Renal cortex interstitium (tissue), 15 donors: ENCODE measurements around the gene RALBP1. TPM values are rescaled to one million over a fixed set of nuclear protein-coding genes. Genes with fewer than 3 reads are reported as not detected.
"Not testable (repeated sequence)": the region's sequence is repeated elsewhere in the genome, so short reads cannot be mapped to it uniquely, and the experiment has no call there.

ENCODE experiments used
- DNase-seq, 11 donors: peaks; one replicate each; pipeline ENCODE4 v3.0.0-alpha.2; 2013; ENCODE audit warnings: low read depth in 9 of 11, low spot score in 4 of 11; ENCODE audit errors: extremely low read depth in 1 of 11
- long read RNA-seq, 16 experiments: transcript quantifications; one replicate each; lab custom pipeline, GENCODE V29; 2026
- polyA plus RNA-seq, 3 donors: library from polyadenylated mRNA; unstranded; fragments of 120-200 nt; gene quantifications; one replicate each; pipeline ENCODE4 v1.2.1, GENCODE V29; 2013; ENCODE audit not compliant: insufficient read length in 3 of 3

Gene RALBP1
- 10 to 100 TPM; 72.7 to 88.7 (median 74.8) TPM for polyA plus RNA-seq
- long read RNA-seq, donor 1, full-length matches to known transcripts = 22 of 29 reads
- long read RNA-seq, donor 1, partial matches to known transcripts = 7 of 29 reads
- long read RNA-seq, donor 1, other reads (novel, unspliced or antisense) = 0 of 29 reads
- long read RNA-seq, donor 2, full-length matches to known transcripts = 29 of 53 reads
- long read RNA-seq, donor 2, partial matches to known transcripts = 24 of 53 reads
- long read RNA-seq, donor 2, other reads (novel, unspliced or antisense) = 0 of 53 reads
- long read RNA-seq, donor 3, full-length matches to known transcripts = 40 of 40 reads
- long read RNA-seq, donor 3, partial matches to known transcripts = 0 of 40 reads
- long read RNA-seq, donor 3, other reads (novel, unspliced or antisense) = 0 of 40 reads
- long read RNA-seq, donor 4, full-length matches to known transcripts = 22 of 22 reads
- long read RNA-seq, donor 4, partial matches to known transcripts = 0 of 22 reads
- long read RNA-seq, donor 4, other reads (novel, unspliced or antisense) = 0 of 22 reads
- long read RNA-seq, donor 5 = 0 reads
- long read RNA-seq, donor 6, full-length matches to known transcripts = 37 of 47 reads
- long read RNA-seq, donor 6, partial matches to known transcripts = 10 of 47 reads
- long read RNA-seq, donor 6, other reads (novel, unspliced or antisense) = 0 of 47 reads
- long read RNA-seq, donor 7, full-length matches to known transcripts = 28 of 38 reads
- long read RNA-seq, donor 7, partial matches to known transcripts = 10 of 38 reads
- long read RNA-seq, donor 7, other reads (novel, unspliced or antisense) = 0 of 38 reads
- long read RNA-seq, donor 8 = 0 reads
- long read RNA-seq, donor 9, full-length matches to known transcripts = 21 of 27 reads
- long read RNA-seq, donor 9, partial matches to known transcripts = 6 of 27 reads
- long read RNA-seq, donor 9, other reads (novel, unspliced or antisense) = 0 of 27 reads
- long read RNA-seq, donor 10, full-length matches to known transcripts = 26 of 37 reads
- long read RNA-seq, donor 10, partial matches to known transcripts = 11 of 37 reads
- long read RNA-seq, donor 10, other reads (novel, unspliced or antisense) = 0 of 37 reads
- long read RNA-seq, donor 11, full-length matches to known transcripts = 19 of 19 reads
- long read RNA-seq, donor 11, partial matches to known transcripts = 0 of 19 reads
- long read RNA-seq, donor 11, other reads (novel, unspliced or antisense) = 0 of 19 reads
- long read RNA-seq, donor 12, full-length matches to known transcripts = 11 of 11 reads
- long read RNA-seq, donor 12, partial matches to known transcripts = 0 of 11 reads
- long read RNA-seq, donor 12, other reads (novel, unspliced or antisense) = 0 of 11 reads
- long read RNA-seq, donor 13 = 0 reads
- long read RNA-seq, donor 14, full-length matches to known transcripts = 29 of 29 reads
- long read RNA-seq, donor 14, partial matches to known transcripts = 0 of 29 reads
- long read RNA-seq, donor 14, other reads (novel, unspliced or antisense) = 0 of 29 reads
- long read RNA-seq, donor 15, full-length matches to known transcripts = 10 of 10 reads
- long read RNA-seq, donor 15, partial matches to known transcripts = 0 of 10 reads
- long read RNA-seq, donor 15, other reads (novel, unspliced or antisense) = 0 of 10 reads
- long read RNA-seq, donor 16, full-length matches to known transcripts = 65 of 134 reads
- long read RNA-seq, donor 16, partial matches to known transcripts = 69 of 134 reads
- long read RNA-seq, donor 16, other reads (novel, unspliced or antisense) = 0 of 134 reads

DNA sequence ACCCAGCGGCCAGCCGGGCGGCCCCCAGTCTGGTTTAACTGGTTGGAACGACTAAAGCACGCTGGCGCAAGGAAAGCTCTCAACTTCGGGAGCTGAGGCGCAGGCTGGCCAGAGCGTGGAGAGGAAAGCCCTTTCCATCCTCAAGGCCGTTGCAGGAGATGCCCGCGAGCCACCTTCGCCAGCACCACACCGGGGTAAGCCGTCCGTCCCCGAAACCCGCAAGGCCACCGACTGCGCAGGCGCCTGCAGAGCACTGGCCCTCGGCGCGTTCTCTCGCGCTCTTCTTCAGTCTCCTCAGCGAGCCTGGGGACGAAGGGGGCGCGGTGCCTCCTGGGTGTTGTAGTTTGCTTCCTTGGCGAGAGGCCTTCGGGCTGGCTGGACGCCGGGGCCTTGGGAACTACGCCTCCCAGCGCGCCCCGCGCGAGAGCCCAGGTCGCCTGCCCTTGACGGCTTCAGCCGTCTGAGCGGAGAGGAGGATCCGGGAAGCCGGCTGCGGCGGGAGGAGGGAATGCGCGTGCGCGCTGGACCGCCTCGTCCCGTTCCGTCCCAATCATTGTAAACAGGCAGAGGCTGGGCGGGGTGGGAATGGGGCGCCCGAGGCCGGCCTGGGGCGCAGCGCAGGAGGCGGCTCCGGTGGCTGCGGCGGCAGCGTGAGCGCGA, at the start of gene RALBP1:
RALBP1 (plus strand) TSS at position 531 of the 660 bp plus-strand sequence. CDS start 37,533 bp downstream, outside the sequence.
- DNase-seq = peak; percentile 98 to 99 (median 99)

DNA sequence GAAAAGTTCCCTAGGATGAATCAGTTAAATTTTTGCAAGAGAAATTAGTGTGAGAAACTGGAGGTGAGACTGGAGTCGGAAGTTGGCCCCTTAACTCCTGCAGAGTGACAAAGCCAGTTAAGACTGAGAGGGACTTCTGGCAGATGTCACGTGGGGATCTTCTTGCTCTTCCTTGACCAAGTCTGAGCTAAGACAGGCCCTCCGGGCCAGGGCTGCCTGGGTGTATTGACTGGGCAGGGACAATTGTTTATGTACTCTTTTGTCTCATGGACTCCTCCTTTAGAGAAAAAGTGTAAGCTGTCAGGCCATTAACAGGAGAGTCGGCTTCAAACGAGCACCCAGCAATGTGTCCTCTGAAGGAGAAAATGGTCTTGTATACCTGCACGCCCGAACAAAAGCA, 48.6 kb upstream of the RALBP1 start:
- no peak for DNase-seq

DNA sequence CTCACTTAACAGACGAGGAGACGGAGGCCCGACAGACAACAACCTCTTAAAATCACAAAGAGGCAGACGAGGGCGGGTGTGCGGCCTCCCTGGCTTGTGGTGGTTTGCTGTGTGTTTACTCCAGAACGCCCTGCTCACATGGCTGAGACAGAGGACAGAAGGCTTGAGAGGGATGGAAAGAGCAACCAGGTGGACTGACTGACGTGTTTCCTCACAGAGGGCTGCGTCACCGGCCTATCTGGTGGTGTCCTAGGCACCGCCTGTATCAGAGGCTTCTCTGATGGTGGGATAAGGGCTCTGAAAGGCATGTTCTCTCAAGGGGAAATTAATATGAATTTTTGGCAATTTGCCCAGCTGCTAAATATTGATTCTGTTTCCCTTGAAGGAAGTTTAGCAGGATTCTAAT, 47.0 kb upstream of the RALBP1 start:
- DNase-seq = no peak

DNA sequence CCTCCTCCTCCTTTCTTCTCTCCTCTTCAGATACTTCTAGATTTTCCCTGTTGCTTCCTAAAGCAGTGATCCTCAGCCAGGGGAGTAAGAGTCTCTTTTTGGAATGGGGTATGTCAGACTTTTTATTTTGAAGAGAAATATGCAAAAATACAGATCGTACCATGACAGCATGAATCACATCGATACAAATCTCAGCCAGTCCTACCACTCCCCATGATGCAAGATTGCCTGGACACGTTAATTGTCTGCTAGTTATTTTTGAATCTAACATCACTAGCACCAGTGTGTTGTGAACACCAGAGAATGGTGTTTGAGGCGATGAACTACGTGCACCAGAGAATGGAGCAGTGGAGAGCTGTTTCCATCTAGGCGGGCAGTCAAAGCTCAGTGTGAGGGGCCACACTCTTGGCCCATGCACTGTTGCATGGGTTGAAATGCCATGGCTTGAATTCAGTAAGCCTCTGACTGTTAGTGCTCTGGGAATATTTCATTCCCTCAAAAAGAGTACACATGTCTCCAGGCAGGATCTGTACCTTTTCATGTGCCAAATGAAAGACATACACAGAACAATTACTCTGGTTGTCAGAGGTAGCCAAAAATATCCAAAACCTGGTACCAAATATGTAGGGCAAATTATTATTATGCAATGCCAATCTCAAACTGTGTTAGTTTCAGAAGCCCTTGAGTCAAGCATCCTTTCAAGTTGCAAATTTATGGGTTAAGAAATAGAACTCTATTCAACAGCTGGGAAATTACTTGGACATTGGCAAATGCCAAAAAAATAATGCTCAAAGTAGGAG, 46.3 kb upstream of the RALBP1 start:
- DNase-seq = no peak

DNA sequence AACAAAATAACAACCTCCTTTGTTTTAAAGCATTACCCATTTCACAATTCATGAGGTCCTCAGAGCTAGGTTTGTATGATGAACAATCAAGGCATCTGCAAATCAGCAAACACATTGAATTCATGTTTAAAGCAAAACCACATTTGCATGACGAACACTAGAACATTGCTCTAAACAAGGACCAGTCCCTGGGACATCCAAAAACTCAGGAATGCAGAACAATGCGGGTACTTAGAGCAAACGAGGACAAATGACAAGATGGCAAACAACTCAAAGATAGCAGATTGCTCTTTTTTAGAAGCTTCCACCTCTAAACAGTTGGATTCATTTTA, 45.7 kb upstream of the RALBP1 start:
- no peak for DNase-seq

DNA sequence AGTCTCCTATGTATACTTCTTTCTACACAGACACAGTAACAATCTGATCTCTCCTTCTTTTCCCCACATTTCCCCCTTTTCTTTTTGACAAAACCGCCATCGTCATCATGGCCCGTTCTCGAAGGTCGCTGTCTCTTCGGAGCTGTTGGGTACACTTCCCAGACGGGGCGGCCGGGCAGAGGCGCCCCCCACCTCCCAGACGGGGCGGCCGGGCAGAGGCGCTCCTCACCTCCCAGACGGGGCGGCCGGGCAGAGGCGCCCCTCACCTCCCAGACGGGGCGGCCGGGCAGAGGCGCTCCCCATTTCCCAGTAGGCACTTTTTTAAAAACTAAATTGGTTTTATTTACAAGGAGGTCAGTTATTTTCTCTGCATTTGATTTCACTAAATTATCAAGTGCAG, 45.0 kb upstream of the RALBP1 start:
- DNase-seq = not testable (repeated sequence)

DNA sequence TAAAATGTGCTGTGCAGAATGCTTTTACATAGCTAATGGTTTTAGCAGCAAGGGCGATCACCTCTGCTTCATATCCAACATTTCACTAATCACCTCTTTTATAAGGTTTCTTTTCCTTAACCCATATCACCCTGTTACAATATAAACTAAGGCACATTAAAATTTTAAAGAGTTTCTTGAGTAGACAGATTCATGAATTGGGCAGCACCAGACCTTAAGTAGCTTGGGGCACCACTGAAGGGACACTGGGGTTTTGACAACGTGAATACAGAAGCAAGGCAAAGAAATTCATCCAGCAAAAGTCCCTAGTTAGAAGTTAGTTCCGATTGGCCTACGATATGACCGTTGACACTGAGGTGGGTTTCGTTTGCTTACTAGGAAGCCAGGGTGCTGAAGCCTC, 44.0 kb upstream of the RALBP1 start:
- DNase-seq = no peak

DNA sequence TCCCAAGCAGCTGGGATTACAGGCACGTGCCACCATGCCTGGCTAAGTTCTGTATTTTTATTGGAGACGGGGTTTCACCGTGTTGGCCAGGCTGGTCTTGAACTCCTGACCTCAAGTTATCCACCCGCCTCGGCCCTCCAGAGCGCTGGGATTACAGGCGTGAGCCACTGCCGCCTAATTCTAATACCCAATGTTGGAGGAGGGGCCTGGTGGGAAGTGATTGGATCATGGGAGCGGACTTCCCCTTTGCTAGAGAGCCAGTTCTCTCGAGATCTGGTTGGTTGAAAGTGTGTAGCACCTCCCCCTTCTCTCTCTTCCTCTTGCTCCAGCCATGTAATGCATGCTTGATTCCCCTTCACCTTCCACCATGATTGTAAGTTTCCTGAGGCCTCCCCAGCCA, 42.2 kb upstream of the RALBP1 start:
- DNase-seq = not testable (repeated sequence)

DNA sequence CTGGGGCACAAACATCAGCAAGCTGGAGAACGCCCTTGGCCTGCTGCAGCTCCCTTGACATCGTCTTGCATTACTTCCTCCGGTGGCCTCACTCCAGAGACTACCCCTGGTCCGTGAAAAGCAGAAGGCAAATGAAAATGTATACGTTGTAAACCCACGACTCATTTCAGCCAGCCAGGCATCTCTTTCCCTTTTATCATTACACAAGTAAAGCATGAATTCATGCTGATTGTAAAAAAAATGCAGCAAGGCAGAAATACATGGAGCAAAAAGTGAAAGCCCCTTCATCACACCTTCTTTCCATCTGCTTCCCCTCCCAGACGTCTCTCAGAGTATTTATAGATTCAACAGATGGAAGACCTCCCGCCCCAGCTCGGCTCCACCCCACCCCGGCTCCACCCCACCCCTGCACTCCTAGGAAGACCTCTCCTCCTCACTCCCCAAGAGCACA, 41.6 kb upstream of the RALBP1 start:
- DNase-seq = peak in 2 of 11 donors; percentile 32 to 37

DNA sequence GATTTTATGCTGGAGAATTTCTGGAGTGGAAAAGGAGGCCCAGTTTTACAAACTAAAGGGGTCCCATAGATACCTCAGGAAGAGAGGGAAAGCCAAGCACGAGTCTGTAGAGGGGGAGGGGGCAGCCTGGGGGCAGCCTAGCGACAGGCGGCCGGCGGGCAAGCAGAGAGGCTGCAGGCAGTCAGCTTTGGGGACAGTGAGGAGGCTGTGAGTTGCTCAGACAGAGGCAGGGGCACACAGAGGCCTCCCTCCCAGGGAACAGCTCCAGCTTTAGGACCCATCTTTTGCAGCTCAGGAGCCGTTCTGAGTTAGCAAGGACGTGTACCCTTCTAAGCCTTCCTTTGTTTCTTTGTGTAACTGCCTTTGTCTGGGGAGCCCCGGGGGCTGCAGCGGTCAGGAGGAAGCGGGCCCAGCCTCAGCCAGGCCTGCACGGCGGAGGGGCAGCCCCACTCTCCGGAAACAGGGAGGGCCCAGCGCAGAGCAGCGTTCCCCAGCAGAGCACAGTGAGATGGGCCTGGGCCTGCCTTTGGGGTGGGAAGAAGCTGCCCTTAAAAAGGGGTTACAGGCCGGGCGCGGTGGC, 41.1 kb upstream of the RALBP1 start:
- DNase-seq = no peak

DNA sequence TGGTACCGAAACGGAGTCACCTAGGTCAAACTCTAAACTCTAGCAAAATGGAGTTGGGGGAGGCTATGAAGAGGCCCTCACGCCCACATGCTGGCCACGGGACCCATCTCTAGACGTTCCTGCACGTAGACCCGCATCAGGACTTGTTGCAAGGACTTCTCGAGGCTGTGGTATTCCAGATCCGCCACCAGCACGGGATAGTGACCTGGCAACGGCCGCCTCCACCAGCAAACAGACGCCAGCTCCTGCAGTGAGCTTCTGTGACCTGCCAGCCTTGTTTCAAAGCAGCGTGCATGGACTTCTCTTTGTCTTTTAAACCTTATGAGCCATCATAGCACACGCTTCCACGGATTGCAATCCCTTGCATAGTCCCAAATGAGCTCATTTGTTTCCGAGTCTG, 40.3 kb upstream of the RALBP1 start:
- no peak for DNase-seq

DNA sequence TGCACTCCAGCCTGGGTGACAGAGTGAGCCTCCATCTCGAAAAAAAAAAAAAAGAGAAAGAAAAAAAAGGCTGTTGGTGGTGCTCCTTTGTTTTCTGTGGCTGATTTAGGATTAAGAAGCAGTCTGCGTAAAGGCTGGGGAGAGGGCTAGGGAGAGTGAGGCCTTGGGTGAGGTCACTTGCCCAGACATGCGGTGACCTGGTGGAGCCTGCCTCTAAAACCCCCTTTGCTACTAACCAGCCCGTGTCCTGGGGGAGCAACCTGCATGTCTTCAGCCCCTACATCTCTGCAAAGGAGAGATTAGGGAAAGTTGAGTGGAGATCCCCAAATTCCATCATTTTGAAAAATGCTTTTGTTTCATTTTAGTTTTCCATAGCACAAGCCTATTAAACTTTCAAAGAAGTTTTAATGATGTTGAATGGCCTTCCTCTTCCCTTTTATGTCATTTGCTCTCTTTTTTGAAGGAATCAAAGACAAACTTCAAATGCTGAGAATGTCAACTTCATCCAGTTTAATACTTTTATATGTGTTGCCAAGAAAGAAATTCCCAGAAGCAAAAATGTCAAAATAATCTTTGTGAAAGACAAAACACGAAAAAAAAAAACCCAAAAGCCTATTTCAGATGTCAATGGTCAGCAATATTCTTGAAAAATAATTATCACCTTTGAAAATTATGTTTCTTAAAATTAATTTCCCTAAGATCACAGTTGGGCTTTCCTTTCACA, 38.9 kb upstream of the RALBP1 start:
- no peak for DNase-seq

DNA sequence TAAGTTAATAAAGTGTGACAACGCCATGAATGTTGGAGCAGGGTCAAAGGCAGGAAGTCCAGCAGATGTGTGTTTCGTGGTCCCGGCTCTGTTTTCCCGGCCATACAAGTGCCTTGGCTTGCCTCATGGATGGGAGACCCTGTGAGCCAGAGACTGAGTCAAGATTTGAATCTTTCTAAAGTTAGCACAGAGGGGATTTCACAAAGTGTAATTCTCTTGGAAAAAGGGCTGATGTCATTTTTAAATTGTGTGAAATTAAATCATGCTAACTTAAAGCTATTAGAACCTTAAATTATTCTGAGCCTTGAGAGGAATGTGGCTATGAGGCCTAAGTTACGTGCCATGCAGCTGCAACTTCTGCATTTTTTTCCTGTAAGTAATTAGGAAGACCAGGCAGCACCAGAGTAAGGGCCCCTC, 38.3 kb upstream of the RALBP1 start:
- peak in 5 of 11 donors; percentile 24 to 67 (median 48) for DNase-seq

DNA sequence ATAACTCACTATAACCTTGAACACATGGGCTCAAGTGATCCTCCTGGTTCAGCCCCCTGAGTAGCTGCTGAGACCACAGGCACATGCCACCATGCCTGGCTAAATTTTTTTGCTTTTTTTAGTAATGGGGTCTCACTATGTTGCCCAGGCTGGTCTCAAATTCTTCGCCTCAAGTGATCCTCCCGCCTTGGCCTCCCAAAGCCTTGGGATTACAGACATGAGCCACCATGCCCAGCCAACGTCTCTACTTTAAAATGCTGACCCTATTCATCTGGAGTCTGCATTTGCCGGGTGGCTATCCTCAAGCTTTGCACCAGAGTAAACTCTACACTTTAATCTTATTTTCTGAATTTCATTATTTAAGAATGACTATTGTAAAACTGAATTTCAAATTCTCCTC, 37.6 kb upstream of the RALBP1 start:
- no peak for DNase-seq

DNA sequence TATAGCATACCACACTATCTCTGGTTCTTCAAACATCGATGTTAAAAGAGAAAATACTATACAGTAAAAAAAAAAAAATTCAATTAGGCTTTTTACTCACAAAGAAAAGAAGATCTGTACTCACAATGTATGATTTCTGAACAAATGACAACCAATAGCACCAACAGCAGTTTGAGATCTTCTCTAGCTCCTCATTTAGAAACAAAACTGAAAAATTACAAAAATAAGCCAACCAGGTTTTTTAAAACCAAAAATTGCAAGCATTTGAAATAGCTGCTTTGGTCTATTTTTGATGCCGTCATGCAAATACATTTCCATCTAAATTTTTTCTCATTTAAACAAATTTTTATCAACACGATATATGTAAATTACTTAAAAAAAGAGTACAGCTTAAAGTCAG, 34.3 kb upstream of the RALBP1 start:
- no peak for DNase-seq

DNA sequence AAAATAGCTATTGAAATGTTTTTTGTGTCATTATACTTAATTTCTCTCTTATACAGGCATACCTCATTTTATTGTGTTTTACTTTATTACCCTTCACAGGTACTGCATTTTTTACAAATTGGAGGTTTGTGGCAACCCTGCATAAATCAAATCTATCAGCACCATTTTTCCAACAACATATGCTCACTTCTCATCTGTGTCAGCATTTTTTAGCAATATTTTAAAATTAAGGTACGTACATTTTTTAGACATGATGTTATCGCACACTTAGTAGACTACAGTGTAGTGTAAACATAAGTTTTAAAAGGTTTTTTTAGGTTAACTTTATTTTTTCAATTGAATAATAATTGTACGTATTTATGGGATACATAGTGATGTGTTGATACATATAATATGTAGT, 30.8 kb upstream of the RALBP1 start:
- DNase-seq = no peak
